Measurements from ENCODE around the gene RIT2.

Gene RIT2

GRCh38 chr18:43080671-43081070, 34.8 kb downstream of the RIT2 start:
- TF ChIP-seq OSR1 (CRISPR knock-in tag; IDR thresholded peaks at IDR 0.05) (no peak), ESRRG (CRISPR knock-in tag; IDR thresholded peaks at IDR 0.05) (no peak), GLIS3 (CRISPR knock-in tag; IDR thresholded peaks at IDR 0.05) (no peak), ZNF565 (CRISPR knock-in tag; conservative IDR thresholded peaks at IDR 0.05; ENCODE audit: low read depth) (no peak), TSHZ2 (CRISPR knock-in tag; IDR thresholded peaks at IDR 0.05) (no peak), CSDC2 (CRISPR knock-in tag; IDR thresholded peaks at IDR 0.05) (no peak), TOX (CRISPR knock-in tag; IDR thresholded peaks at IDR 0.05; ENCODE audit: borderline replicate concordance) (no peak)
- TF ChIP-seq, protein P1, sequence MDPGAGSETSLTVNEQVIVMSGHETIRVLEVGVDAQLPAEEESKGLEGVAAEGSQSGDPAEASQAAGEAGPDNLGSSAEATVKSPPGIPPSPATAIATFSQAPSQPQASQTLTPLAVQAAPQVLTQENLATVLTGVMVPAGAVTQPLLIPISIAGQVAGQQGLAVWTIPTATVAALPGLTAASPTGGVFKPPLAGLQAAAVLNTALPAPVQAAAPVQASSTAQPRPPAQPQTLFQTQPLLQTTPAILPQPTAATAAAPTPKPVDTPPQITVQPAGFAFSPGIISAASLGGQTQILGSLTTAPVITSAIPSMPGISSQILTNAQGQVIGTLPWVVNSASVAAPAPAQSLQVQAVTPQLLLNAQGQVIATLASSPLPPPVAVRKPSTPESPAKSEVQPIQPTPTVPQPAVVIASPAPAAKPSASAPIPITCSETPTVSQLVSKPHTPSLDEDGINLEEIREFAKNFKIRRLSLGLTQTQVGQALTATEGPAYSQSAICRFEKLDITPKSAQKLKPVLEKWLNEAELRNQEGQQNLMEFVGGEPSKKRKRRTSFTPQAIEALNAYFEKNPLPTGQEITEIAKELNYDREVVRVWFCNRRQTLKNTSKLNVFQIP (CRISPR knock-in tag; IDR thresholded peaks at IDR 0.05; ENCODE audit: borderline replicate concordance, low read depth): no peak
- no peak for ATAC-seq

GRCh38 chr18:43079422-43079821, 36.1 kb downstream of the RIT2 start:
- ATAC-seq: no peak
- TF ChIP-seq ZNF70 (CRISPR knock-in tag; IDR thresholded peaks at IDR 0.05) (no peak), ARNTL (CRISPR knock-in tag; IDR thresholded peaks at IDR 0.05; ENCODE audit: borderline replicate concordance, low read depth) (no peak)

DNA sequence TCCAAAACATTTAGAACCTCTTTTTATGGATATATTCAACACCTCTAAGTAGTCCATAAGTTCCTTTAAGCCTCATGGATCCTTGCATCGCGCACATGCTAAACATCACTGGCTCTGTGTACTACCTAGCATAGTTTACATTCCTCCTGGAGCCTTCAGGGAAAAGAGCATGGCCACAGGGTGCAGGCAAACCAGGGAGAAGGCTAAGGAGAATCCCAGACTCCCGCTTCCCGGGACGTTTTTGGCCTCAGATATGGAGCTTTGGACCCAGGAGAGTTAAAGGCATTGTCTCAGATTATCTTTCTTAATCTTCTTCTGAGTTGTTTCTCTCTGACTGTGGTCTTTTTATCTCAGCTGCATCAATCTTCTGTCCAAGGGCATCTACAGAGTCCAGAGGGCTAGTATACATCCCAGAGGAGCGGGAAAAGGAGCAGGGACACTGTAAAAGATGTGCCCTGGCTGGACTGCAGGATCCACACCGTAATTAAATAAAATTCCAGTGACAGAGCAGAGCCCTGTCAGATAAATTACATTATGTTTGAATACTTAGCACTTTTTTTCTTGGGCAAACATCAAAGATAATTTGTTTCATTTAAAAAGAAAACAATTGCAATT, 36.9 kb downstream of the RIT2 start:
- ATAC-seq: peak; percentile 37; the same call in 1 of the 3 replicates
- TF ChIP-seq TCF4 (CRISPR knock-in tag; IDR thresholded peaks at IDR 0.05; ENCODE audit: borderline replicate concordance) (peak; percentile 31; the same call in 1 of the 2 replicates), PPARA (CRISPR knock-in tag; IDR thresholded peaks at IDR 0.05; ENCODE audit: borderline replicate concordance) (no peak), ZNF565 (CRISPR knock-in tag; conservative IDR thresholded peaks at IDR 0.05; ENCODE audit: low read depth) (no peak), OSR1 (CRISPR knock-in tag; IDR thresholded peaks at IDR 0.05) (no peak), ZNF70 (CRISPR knock-in tag; IDR thresholded peaks at IDR 0.05) (no peak)

DNA sequence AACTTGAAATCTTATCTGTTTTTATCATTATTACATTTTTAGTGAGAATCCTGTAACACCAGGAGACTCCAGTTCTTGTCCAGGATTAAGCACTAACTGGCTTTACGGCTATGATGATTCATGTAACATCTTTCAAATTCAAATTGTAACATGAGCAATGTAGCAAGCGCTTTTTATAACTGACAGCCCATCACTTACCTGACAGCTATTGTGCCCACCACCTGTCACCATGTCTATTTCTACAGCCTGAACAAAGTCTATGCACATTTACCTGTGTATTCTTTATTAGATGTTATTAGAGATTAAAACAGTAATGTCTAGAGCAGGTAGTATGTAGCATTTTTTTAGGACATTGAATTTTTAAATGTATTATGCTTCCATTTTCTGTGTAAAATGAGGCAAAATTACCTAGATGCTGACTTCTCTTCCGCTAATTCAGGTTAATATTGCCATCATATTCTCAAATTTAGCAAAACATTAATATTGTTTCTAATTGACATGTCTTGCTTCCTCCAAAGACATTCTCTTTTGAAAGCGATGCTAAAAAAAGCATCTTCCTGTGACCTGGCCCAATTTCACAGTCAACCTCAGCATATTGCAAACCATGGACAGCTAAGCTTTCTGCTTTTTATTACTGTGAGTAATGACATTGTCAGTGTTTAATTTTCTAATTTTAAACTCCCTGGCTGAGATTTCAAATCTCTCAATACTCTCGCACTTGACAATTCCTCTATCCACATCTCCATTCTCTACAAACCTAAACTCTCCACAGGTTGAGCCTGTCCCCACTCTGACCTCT, 37.8 kb downstream of the RIT2 start:
- ATAC-seq: no peak; the same call in 2 of the 3 replicates
- no peak for TF ChIP-seq ZNF8 (CRISPR knock-in tag; IDR thresholded peaks at IDR 0.05)
- no peak for TF ChIP-seq BACH2 (CRISPR knock-in tag; IDR thresholded peaks at IDR 0.05; ENCODE audit: borderline replicate concordance)
- no peak for TF ChIP-seq PATZ1 (CRISPR knock-in tag; IDR thresholded peaks at IDR 0.05; ENCODE audit: borderline replicate concordance)
- no peak for TF ChIP-seq CSDC2 (CRISPR knock-in tag; IDR thresholded peaks at IDR 0.05)
- no peak for TF ChIP-seq TOX (CRISPR knock-in tag; IDR thresholded peaks at IDR 0.05; ENCODE audit: borderline replicate concordance)
- TF ChIP-seq, protein P1 (CRISPR knock-in tag; IDR thresholded peaks at IDR 0.05; ENCODE audit: borderline replicate concordance, low read depth): no peak
- no peak for TF ChIP-seq ZNF565 (CRISPR knock-in tag; conservative IDR thresholded peaks at IDR 0.05; ENCODE audit: low read depth)

DNA sequence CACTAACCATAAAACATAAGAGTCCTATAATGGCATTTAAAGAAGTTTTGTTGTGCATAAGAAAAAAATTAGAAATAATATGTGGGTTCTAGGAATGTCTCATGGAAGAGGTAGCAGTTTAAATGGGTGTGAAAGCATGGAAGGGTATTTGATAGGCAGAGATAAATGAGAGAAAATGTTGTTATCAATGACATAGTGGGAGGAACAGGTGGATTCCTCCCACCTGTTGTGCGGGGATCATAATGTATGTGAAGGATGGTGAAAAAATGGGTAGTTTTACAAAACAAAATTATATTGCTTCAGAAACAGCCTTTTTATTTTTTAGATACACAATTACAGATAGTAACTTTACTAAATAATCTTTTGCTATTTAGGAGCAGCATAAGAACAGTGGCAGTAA, 41.7 kb downstream of the RIT2 start:
- TF ChIP-seq ZFP3 (CRISPR knock-in tag; IDR thresholded peaks at IDR 0.05): no peak
- no peak for ATAC-seq

All from SK-N-SH treated with all-trans-retinoic acid at 6 μM for 48 hours (cell line).